ENCODE measurements around the gene RCC1.

- TF ChIP-seq CTCF (IDR thresholded peaks at IDR 0.05; ENCODE audit: low read depth, low read length) (no peak), EZH2phosphoT487 (IDR thresholded peaks at IDR 0.05; ENCODE audit: low read depth) (no peak)
Measured at GRCh38 chr1:28501925-28502324, 3.9 kb upstream of the RCC1 start.
